Measurements from ENCODE around the gene EDARADD. TPM values are rescaled to one million over a fixed set of nuclear protein-coding genes. Genes with fewer than 3 reads are reported as not detected.

Gene EDARADD
- total RNA-seq, 1 donor from 2014 or later = 10.4 TPM

- intact Hi-C loops (cut with micrococcal nuclease) = no loop called here
Observed at GRCh38 chr1:236511735-236512418, 117.8 kb downstream of the EDARADD start.

- intact Hi-C loops (cut with micrococcal nuclease) = no loop called here
Observed at GRCh38 chr1:236514703-236515442, 120.8 kb downstream of the EDARADD start.

- intact Hi-C loops (cut with micrococcal nuclease) = no loop called here
Observed at GRCh38 chr1:236515443-236515958, 121.4 kb downstream of the EDARADD start.

GRCh38 chr1:236516929-236517704 is 123.0 kb downstream of the EDARADD start:
- intact Hi-C loops (cut with micrococcal nuclease) = loop anchor here (2.0 kb wide), 2 partner anchors 122 to 234 kb away; partner anchors contain the start of gene EDARADD

- intact Hi-C loops (cut with micrococcal nuclease) = no loop called here
Observed at GRCh38 chr1:236518322-236518721, 124.2 kb downstream of the EDARADD start.

- intact Hi-C loops (cut with micrococcal nuclease) = loop anchor here (10.0 kb wide), 2 partner anchors 1016 to 1196 kb away; partner anchors contain the start of genes ARID4B, B3GALNT2 and GGPS1
Observed at GRCh38 chr1:236520445-236521005, 126.4 kb downstream of the EDARADD start.

GRCh38 chr1:236522937-236523703 is 129.0 kb downstream of the EDARADD start:
- intact Hi-C loops (cut with micrococcal nuclease) = loop anchor here (10.0 kb wide), 2 partner anchors 1018 to 1198 kb away; partner anchors contain the start of genes ARID4B, B3GALNT2 and GGPS1

GRCh38 chr1:236523704-236524141 is 129.6 kb downstream of the EDARADD start, which contains the start of gene LGALS8:
LGALS8 (plus strand) TSS chr1:236523982; CDS start chr1:236526071, 2,089 bp downstream.
- intact Hi-C loops (cut with micrococcal nuclease) = loop anchor here (1.0 to 10.0 kb wide), 11 partner anchors 11 to 1199 kb away; partner anchors contain the start of genes ARID4B, B3GALNT2, EDARADD and GGPS1

- intact Hi-C loops (cut with micrococcal nuclease) = loop anchor here (1.0 to 10.0 kb wide), 11 partner anchors 10 to 1200 kb away; partner anchors contain the start of genes ARID4B, B3GALNT2, EDARADD and GGPS1
Observed at GRCh38 chr1:236524142-236524894, 130.2 kb downstream of the EDARADD start.

GRCh38 chr1:236524895-236525184 is 130.8 kb downstream of the EDARADD start:
- intact Hi-C loops (cut with micrococcal nuclease) = loop anchor here (1.0 to 10.0 kb wide), 11 partner anchors 9 to 1200 kb away; partner anchors contain the start of genes ARID4B, B3GALNT2, EDARADD and GGPS1

GRCh38 chr1:236526079-236526478 is 132.0 kb downstream of the EDARADD start:
- intact Hi-C loops (cut with micrococcal nuclease) = loop anchor here (10.0 kb wide), 2 partner anchors 1021 to 1201 kb away; partner anchors contain the start of genes ARID4B, B3GALNT2 and GGPS1

GRCh38 chr1:236530286-236530685 is 136.2 kb downstream of the EDARADD start:
- intact Hi-C loops (cut with micrococcal nuclease) = no loop called here

- intact Hi-C loops (cut with micrococcal nuclease) = no loop called here
Observed at GRCh38 chr1:236530959-236531358, 136.9 kb downstream of the EDARADD start.

- intact Hi-C loops (cut with micrococcal nuclease) = no loop called here
Observed at GRCh38 chr1:236532850-236533249, 138.8 kb downstream of the EDARADD start.

- intact Hi-C loops (cut with micrococcal nuclease) = loop anchor here (1.0 to 2.0 kb wide), 2 partner anchors 10 to 431 kb away; no protein-coding TSS in a partner anchor
Observed at GRCh38 chr1:236534151-236534651, 140.1 kb downstream of the EDARADD start.
